ENCODE measurements around the gene OSTF1. TPM values are rescaled to one million over a fixed set of nuclear protein-coding genes. Genes with fewer than 3 reads are reported as not detected.

Gene OSTF1
- total RNA-seq, 1 experiment from 2014 or later = 26.5 TPM

GRCh38 chr9:75152416-75152815 lies 64.1 kb downstream of the OSTF1 start:
- POLR2A ChIA-PET (ENCODE audit: unreplicated experiment) = no interaction called here

GRCh38 chr9:75156858-75157257 lies 68.5 kb downstream of the OSTF1 start:
- no peaks in the 10 kb centered on the region for H3K4me1 ChIP-seq (ENCODE audit: insufficient read depth, low read length)
- H2AFZ ChIP-seq (ENCODE audit: low read length) = no peak overlapping the region
- no peaks in the 10 kb centered on the region for H3F3A ChIP-seq (ENCODE audit: low read length, unreplicated experiment)
- no peaks in the 10 kb centered on the region for H3K9me2 ChIP-seq (replicated peaks; ENCODE audit: low read length)
- H3K4me3 ChIP-seq (ENCODE audit: low read length) = no peak overlapping the region
- H3K9me3 ChIP-seq (ENCODE audit: low read length) = no peaks in the 10 kb centered on the region
- intact Hi-C loops (cut with micrococcal nuclease) = no loop called here
- H3K79me2 ChIP-seq (ENCODE audit: low read length) = no peaks in the 10 kb centered on the region
- H3K9ac ChIP-seq (ENCODE audit: low read length) = no peak overlapping the region
- ChIA-PET POLR2A (ENCODE audit: unreplicated experiment) (no interaction called here), CTCF (interaction anchor here (0.6 kb wide), 1 partner anchor 566 kb away, joined by 4 read pairs; no protein-coding TSS in a partner anchor)
- H3K4me2 ChIP-seq (ENCODE audit: low read length) = no peak overlapping the region
- H4K20me1 ChIP-seq (ENCODE audit: low read length) = no peaks in the 10 kb centered on the region
- BruUV-seq (replicated peaks) = no TSS peak
- no peaks in the 10 kb centered on the region for H3K27me3 ChIP-seq (ENCODE audit: low read length)
- H3K27ac ChIP-seq (ENCODE audit: low read length) = no peak overlapping the region
- ATAC-seq (no peak), DNase-seq (no peak)
- TF ChIP-seq EZH2 (IDR thresholded peaks at IDR 0.05; ENCODE audit: low read length, unreplicated experiment) (no peak), EZH2phosphoT487 (IDR thresholded peaks at IDR 0.05; ENCODE audit: borderline replicate concordance, low read length) (no peak), CTCF (conservative IDR thresholded peaks at IDR 0.05; ENCODE audit: low read depth, low read length) (no peak)
- H3K36me3 ChIP-seq (ENCODE audit: low read depth, low read length) = no peaks in the 10 kb centered on the region; the same call in 1 of the 2 replicates

More at GRCh38 chr9:75152416-75152815, 64.1 kb downstream of the OSTF1 start:
- no peak overlapping the region for H3K9ac ChIP-seq (ENCODE audit: low read length)
- no peak overlapping the region for H3K4me2 ChIP-seq (ENCODE audit: low read length)
- no peak for DNase-seq
- H3F3A ChIP-seq (ENCODE audit: low read length, unreplicated experiment) = no peaks in the 10 kb centered on the region
- no peak overlapping the region for H3K27ac ChIP-seq (ENCODE audit: low read length)
- no peak overlapping the region for H3K4me3 ChIP-seq (ENCODE audit: low read length)
- intact Hi-C loops (cut with micrococcal nuclease) = no loop called here
- H4K20me1 ChIP-seq (ENCODE audit: low read length) = no peaks in the 10 kb centered on the region
- H2AFZ ChIP-seq (ENCODE audit: low read length) = no peak overlapping the region
- no peak for ATAC-seq
- no peaks in the 10 kb centered on the region for H3K9me2 ChIP-seq (replicated peaks; ENCODE audit: low read length)
- no peaks in the 10 kb centered on the region for H3K4me1 ChIP-seq (ENCODE audit: insufficient read depth, low read length)
- H3K9me3 ChIP-seq (ENCODE audit: low read length) = no peaks in the 10 kb centered on the region
- no peaks in the 10 kb centered on the region for H3K27me3 ChIP-seq (ENCODE audit: low read length)
- CTCF ChIA-PET = no interaction called here
- no peaks in the 10 kb centered on the region for H3K79me2 ChIP-seq (ENCODE audit: low read length)
- no peak for TF ChIP-seq EZH2 (IDR thresholded peaks at IDR 0.05; ENCODE audit: low read length, unreplicated experiment)
- no peak for TF ChIP-seq CTCF (conservative IDR thresholded peaks at IDR 0.05; ENCODE audit: low read depth, low read length)
- no peak for TF ChIP-seq EZH2phosphoT487 (IDR thresholded peaks at IDR 0.05; ENCODE audit: borderline replicate concordance, low read length)
- H3K36me3 ChIP-seq (ENCODE audit: low read depth, low read length) = no peaks in the 10 kb centered on the region; the same call in 1 of the 2 replicates
- no TSS peak for BruUV-seq (replicated peaks)

GRCh38 chr9:75161116-75161857 lies 73.0 kb downstream of the OSTF1 start:
- Histone ChIP-seq H3K4me1 (ENCODE audit: insufficient read depth, low read length) (no peaks in the 10 kb centered on the region), H4K20me1 (ENCODE audit: low read length) (no peaks in the 10 kb centered on the region), H3K27me3 (ENCODE audit: low read length) (no peaks in the 10 kb centered on the region), H2AFZ (ENCODE audit: low read length) (no peak overlapping the region), H3K4me2 (ENCODE audit: low read length) (no peak overlapping the region), H3K9me2 (replicated peaks; ENCODE audit: low read length) (no peaks in the 10 kb centered on the region), H3F3A (ENCODE audit: low read length, unreplicated experiment) (no peaks in the 10 kb centered on the region), H3K9ac (ENCODE audit: low read length) (no peak overlapping the region), H3K79me2 (ENCODE audit: low read length) (no peaks in the 10 kb centered on the region), H3K27ac (ENCODE audit: low read length) (no peak overlapping the region), H3K36me3 (ENCODE audit: low read depth, low read length) (no peaks in the 10 kb centered on the region), H3K9me3 (ENCODE audit: low read length) (no peaks in the 10 kb centered on the region), H3K4me3 (ENCODE audit: low read length) (no peak overlapping the region)
- no peak for ATAC-seq
- no peak for TF ChIP-seq EZH2 (IDR thresholded peaks at IDR 0.05; ENCODE audit: low read length, unreplicated experiment)
- no peak for TF ChIP-seq CTCF (conservative IDR thresholded peaks at IDR 0.05; ENCODE audit: low read depth, low read length)
- no peak for TF ChIP-seq EZH2phosphoT487 (IDR thresholded peaks at IDR 0.05; ENCODE audit: borderline replicate concordance, low read length)
- ChIA-PET POLR2A (ENCODE audit: unreplicated experiment) (no interaction called here), CTCF (no interaction called here)
- intact Hi-C loops (cut with micrococcal nuclease) = no loop called here
- DNase-seq = no peak
- BruUV-seq (replicated peaks) = no TSS peak

Measured in PC-3 (cell line).